Stimulated activated CD4-positive, alpha-beta T cell treated with anti-CD3 and anti-CD28 coated beads, Interleukin-1b, Interleukin-23, amount 100 ng/mL, for 1 hour (primary cell): ENCODE results near the gene UPF3A.
"Not testable (repeated sequence)": the region's sequence is repeated elsewhere in the genome, so short reads cannot be mapped to it uniquely, and the experiment has no call there.

Experiments
- DNase-seq, 2 donors: peaks; one replicate each; pipeline ENCODE4 v3.0.0-alpha.2; 2020; ENCODE audit warnings: low read depth in 2 of 2

The UPF3A gene

DNA sequence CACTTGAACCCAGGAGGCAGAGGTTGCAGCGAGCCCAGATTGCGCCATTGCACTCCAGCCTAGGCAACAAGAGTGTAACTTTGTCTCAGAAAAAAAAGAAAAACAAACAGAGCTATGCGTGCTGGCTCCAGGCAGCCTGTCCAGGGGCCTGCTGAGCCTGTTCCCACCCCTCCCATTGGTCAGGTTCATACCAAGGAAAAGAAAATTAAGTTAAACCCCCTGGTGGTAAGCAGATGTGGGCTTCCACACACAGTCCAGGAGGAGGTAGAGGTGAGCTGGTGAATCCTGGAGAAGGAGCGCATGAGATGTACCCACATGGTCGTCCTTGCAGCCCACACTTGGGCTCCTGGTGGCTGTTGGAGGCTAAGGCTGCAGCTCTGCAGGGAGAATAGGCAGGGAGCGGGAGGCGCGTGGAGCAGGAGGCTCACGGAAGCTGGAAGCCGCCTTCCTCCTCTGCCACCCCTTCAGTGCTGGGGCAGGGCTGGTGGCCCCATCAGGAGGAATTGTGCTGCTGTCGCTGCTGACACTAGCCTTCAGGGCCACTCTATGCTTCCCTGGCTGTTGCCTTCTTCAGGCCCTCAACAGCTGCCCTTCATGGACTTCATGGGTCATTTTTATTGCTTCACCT, 22.4 kb downstream of the UPF3A start:
- no peak for DNase-seq

DNA sequence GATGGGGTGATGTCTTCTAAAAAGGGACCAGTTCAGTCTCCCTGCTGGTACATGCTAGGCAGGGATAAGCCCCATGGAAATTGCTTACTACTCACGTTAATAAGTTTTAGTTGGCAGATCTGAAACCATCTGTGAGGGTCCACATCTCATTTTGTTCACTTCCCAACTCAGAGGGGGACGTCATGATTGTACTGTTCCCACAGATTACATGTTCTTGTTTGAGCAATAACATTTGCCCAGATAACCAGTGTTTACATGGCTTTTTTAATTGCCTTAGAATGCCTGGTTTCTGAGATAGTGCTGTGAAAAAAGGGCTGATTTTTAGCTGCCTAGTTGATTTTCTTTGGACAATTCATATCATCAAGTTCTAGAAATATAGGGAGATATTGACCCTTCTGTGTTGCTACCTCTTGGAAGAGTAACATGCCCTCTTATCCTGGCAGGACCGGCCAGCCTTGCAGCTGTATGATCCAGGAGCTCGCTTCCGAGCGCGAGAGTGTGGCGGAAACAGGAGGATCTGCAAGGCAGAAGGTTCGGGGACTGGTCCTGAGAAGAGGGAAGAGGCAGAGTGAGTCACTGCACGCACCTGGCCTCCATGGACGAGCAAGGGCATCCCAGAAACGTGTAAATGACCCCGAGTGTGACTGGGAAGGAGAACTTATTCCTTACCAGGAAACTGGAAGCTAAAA, 23.1 kb downstream of the UPF3A start:
- DNase-seq = no peak

DNA sequence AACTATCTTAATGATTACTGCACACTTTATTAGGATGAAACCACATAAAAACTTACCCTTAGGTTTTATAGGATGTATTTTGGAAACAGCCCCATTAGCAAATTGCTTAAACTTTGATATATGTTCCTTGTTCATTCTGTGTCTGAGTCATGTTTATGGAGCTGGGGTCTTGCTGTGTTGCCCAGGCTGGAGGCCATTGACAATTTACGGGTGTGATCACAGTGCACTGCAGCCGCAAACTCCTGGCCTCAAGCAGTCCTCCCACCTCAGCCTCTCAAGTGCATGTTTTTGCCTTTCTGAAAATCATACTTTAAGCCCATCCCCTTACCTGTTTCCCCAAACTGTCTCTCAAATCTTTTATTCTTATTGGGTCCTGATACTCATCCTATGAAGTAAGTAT, 27.7 kb downstream of the UPF3A start:
- DNase-seq = no peak

DNA sequence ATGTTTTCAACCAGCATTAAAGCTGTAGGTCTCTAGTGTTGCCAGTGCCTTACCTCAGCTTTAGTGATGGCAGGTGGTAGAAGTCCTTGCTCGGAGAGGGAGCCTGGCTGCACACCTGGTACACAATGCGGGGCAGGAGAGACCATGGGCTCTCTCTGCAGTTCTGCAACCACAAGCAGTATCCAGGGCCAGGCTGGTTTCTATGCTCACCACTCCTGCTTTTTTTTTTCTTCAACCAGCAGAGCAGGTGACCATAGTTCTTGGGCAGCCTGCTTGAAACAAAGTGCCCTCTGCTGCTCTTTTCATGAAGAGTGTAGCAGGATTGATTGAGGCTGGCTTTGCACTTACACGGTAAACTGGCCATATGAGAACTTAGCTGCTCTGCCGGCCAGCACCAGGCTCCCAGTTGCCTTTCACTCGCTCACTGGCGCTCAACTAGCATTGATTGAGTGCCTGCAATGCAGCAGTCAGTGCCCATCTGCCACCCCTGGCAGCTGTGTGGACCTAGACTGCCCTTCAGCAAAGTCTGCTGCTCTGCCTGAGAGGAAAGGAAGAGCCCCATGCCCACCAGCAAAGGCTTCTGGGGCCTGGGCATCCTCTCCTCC, 28.5 kb downstream of the UPF3A start:
- DNase-seq = no peak

DNA sequence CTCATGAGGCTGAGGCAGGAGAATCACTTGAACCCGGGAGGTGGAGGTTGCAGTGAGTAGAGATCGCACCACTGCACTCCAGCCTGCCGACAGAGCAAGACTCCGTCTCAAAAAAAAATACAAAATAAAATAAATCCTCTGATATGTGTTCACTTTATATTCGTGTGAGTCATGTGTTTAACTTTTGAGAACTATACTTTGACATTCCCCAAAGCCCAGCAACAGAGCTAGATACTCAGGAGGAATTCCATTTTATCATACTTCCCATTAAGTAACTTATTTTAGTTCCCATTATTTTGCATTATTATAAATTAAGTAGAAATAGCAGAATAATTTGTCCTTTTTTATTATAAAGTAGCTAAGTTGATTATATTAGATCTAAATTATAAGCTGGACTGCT, 29.6 kb downstream of the UPF3A start:
- DNase-seq = no peak

DNA sequence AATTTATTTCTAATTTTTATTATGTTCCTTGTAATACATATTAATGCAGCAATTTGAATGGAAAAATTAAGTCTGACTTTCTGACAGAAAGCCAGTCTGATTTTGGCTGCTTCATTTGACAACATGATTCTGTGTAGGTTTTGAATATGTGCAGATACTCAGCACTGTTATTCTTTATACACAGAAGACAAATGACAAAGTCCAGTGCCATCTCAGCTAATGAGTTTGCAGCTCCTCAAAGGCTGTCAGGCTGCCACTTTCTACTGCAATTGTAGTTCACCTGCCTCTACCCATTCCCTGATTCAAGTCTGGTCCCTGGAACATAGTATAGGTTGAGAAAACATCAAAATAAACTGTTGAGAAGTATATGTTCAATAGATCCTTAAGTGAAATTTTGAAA, 30.0 kb downstream of the UPF3A start:
- DNase-seq = no peak

DNA sequence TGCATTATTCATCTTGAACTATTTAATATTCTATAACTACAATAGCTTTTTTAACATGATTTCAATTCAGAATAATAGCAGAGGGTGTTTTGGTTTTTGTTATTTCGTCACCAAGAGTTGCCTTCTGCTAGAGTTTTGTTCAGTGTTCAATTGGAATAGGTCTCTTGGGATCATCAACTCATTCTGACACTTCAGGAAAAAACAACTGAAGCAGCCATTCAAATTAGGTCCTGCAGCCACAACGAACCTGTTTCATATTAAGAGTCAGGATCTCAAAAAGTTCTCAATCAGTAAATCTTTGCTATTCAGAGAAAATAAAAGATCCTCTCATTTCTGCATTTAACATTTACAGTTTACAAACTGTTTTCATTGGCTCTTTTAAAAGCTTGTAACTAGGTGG, 30.5 kb downstream of the UPF3A start:
- no peak for DNase-seq

DNA sequence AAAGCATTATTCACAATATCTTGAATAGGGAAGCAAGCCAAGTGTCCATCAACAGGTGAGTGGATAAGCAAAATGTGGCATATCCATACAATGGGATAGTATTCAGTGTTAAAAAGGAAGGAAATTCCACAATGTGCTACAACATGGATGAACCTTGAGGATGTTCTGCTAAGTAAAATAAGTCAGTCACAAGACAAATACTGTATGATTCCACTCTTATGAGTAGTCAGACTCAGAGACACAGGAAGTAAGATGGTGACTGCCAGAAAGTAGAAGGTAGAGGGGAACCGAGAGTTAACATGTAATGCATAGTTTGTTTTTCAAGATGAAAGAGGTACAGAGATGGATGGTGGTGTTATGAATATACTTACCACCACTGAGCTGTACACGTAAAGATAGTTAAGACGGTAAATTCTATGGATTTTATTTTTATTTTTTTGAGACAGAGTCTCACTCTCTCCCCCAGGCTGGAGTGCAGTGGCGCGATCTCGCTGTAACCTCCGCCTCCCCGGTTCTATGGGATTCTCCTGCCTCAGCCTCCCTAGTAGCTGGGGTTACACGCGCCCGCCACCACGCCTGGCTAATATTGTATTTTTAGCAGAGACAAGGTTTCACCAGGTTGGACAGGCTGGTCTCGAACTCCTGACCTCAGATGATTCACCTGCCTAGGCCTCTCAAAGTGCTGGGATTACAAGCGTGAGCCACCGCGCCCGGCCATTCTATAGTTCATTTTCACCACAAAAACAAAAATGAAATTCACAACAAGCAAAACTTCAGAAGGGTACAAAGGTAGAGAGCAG, 31.9 kb downstream of the UPF3A start:
- DNase-seq = peak in 1 of 2 donors; percentile 11

DNA sequence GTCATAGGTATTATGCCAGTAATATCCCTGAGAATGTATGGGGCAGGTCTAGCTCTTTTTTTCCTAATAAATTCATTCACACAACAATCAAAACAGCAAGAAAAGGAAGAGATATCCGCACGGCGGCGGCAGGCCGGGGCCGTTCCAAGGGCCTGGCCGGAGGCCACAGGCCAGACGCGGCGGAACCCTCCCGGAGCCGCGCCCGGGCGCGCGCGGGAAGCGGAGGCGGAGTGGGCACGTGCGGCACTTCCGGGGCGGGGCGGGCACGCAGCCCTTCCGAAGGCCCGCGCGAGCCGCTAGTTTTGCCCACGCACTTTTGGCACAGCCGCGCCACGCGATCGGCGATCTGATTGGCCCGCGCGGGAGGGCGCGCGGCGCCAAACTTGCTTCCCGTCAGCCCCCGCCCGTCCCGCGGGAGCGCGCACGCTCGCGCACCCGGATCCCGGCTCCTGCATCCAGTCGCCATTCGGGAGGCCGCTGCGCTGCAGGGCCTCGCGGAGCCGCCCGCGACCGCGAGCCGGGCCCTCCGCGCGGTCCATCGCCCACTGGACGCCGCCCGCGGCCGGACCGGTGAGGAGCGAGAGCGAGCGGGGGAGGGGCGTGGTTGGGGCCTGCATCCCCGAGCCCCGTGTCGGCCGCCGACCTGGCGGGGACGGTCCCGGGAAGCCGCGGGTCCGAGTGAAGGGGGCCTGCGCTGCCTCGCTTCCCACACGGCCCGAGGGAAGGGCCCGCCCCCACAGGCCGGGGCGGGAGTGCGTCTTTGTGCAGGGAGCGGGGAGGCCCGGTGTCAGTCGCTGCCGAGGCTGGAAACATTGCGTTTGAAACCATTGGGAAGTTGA, 32.9 kb downstream of the UPF3A start, which contains the start of gene CHAMP1:
CHAMP1 (plus strand) TSS at position 430 of the 839 bp plus-strand sequence. CDS start 9,340 bp downstream, outside the sequence.
- peak; percentile 70 to 78 for DNase-seq

DNA sequence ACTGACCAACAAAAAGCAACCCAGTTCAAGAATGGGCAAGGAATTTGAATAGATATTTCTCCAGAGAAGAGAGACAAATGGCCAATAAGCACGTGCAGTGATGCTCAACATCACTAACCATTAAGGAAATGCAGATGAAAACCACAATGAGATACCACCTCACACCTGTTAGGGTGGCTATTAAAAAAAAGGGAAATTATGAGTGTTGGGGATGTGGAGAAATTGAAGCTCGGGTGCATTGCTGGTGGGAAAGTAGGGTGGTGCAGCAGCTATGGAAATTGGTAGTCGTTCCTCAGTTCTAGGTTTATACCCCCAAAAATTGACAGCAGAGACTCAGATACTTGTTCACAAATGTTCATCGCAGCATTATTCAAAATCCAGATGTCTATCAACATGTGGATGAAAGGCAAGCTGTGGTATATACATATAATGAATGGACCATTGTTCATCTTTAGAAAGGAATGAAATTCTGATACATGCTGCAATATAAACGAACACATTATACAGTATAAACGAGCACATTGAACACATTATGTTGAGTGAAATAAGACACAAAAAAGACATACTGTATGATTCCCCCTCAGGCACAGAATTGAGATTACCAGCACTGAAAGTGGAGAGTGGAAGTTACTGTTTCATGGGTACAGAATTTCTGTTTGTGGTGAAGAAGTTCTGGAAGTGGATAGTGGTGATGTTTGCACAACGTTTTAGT, 33.8 kb downstream of the UPF3A start:
- no peak for DNase-seq

DNA sequence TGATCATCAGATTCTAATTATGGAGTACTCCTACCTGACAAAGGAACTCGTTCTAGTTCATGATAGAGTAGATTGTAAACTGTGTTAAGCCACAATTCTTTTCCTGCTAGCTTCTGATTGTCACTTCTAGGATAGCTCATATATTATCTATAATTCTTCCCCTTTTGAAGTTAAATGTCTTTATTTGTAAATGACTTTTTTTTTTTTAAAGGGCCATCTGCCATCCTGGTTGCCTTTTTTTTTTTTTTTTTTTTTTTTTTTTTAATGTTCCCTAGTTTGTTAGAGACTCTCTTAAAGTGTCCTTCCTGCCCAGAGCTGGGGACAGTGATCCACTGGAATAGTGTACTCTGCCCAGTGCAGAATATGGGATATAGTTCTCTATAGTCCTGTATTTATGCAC, 37.2 kb downstream of the UPF3A start:
- no peak for DNase-seq

DNA sequence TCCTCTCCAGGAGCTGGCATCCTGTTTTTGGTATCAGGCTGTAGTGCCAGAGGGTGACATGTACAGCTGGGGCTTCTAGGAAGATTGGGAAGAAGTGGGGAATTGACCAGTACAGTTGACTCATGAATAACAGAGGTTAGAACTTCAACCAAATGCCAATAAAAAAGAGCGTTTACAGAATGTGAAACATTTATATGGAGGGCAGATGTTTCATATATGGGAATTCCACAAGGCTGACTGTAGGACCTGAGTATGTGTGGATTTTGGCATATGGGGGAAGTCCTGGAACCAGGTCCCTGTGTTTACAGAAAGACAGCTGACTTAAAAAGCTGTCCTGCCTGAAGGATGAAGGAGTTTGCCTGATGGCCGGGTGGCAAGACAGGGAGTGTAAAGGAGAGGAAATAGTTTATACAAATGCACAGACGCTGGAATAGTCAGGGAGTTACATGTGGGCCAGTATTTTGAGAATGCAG, 38.1 kb downstream of the UPF3A start:
- DNase-seq = no peak

DNA sequence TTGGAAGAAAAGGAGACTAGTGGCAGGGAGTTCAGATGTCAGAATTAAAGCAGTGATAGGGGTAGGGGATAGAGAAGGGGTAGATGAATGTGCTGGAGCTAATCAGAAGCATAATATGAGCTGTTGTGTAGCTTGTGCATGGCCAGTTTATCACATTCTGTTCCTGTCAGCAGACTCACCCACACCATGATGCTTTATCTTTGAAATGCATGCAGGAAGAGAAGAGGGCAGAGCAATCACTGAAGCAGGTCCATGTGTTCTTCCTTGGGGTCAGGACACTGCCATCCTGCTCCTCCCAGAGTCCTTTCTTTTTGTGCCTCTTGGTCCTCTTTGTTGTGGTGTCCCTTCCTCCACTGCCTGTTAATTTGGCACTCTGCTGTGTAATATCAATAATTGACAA, 38.7 kb downstream of the UPF3A start:
- DNase-seq = no peak

DNA sequence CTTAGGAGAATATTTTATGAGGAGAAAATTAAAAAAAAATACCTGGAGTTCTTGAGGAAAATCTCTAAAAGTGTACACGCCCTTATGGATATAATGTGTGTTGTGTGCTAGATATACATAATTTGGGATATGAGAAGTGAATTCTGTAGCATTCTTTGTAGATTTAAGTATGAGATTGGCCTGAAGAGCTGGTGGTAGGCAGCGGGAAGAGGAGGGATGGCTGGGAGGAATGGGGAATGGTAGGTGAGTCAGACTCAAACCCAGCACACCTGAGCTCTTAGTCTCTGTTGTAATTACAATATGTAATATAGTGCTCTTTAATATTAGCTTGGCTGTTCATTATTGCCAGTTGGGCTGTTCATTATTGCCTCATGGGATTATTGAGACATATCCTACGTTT, 39.9 kb downstream of the UPF3A start:
- no peak for DNase-seq

DNA sequence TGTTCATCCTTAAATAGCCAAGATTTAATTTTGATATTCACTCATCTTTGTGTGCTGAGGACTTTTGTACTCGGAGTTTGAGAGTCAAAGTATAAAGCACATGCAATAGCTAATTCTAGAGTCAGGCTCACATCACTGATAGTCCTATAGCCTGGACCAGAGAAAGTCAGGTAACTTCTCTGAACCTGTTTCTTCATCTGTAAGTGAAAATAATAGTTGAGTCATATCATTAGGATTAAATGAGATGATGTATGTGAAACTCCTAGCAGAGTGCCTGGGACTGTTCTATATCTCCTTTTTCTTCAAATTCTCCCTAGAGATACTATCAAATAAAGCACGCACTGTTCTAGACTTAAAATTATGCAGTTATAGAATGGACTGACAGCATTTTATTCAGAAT, 41.9 kb downstream of the UPF3A start:
- no peak for DNase-seq

DNA sequence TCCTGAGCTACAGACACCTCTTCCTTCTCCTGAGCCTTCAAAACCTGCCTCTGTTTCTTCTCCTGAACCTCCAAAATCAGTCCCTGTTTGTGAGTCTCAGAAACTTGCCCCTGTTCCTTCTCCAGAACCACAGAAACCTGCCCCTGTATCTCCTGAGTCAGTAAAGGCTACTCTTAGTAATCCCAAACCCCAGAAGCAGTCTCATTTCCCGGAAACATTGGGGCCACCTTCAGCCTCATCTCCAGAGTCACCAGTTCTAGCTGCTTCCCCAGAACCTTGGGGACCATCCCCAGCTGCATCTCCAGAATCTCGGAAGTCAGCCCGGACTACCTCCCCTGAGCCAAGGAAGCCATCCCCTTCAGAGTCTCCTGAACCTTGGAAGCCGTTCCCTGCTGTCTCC, 42.9 kb downstream of the UPF3A start:
- no peak for DNase-seq

DNA sequence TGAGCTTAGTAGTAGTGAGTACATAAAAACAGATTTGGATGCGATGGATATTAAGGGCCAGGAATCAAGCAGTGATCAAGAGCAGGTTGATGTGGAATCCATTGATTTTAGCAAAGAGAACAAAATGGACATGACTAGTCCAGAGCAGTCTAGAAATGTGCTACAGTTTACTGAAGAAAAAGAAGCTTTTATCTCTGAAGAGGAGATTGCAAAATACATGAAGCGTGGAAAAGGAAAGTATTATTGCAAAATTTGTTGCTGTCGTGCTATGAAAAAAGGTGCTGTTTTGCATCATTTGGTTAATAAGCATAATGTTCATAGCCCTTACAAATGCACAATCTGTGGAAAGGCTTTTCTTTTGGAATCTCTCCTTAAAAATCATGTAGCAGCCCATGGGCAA, 44.3 kb downstream of the UPF3A start:
- DNase-seq = no peak

DNA sequence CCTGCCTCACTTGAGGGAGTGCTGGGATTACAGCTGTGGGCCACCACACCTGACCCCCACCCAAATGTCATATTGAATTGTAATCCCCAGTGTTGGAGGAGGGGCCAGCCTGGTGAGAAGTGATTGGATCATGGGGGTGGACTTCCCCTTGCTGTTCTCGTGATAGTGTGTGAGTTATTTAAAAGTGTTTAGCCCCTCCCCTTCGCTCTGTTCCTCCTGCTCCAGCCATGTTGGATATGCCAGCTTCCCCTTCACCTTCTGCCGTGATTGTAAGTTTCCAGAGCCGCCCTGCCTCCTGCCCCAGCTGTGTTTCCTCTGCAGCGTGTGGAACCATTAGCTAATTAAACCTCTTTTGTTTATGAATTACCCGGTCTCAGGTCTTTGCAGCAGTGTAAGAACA, 46.6 kb downstream of the UPF3A start:
- no peak for DNase-seq

DNA sequence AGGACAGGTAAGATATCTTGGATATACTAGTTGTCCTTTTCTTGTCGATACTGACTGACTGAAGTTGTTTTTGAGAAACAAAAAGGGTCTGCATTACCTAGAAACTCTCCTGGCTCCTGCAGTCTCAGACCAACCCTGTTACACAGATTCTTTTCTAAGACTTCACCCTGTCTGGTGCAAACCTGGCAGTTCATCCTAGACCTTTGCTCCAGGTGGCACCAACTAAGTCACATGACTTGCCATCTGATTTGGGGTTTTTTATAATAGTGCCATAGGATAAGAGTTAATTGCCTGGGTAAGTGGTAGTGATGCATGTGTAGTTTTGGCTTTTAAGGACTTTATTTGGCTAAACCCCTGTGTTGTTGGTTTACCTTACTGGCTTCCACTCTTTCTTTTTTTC, 47.2 kb downstream of the UPF3A start:
- DNase-seq = no peak

DNA sequence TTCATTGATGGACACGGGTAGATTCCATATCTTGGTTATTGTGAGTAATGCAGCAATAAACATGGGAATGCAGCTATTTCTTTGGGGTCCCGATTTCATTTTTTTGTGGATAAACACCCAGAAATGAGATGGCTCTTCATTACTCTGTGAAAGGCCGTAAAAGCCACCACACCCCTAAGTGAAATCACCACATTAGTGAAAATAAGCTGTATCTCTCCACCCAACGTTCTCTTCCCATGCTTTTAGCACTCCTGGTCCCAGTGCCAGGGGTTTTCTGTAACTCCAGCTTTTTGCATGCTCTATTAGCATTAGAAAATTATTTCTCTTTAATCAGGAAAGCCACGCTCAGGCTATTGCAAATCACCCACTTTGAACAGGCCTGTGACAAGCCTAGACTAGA, 48.7 kb downstream of the UPF3A start:
- DNase-seq = no peak

DNA sequence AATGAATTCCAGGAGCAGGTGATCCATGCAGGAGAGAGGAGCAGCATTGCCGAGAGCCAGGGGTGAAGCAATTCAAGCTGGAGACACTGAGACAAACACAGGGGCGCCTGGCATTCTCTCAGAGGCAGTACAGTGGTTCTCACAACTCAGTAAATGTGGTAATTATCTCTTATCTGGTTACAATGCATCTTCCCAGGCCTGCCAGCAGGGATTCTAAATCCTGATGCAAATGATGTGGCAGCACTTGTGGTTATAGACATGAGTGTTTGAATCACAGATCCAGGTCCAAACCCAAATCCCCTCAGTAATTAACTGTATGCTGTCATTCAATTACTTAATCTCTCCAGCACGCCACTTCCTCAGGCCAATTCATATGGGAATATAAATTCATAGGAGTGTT, 52.5 kb downstream of the UPF3A start:
- DNase-seq = not testable (repeated sequence)
